Astrocyte of the cerebellum (primary cell): ENCODE results near the gene LTB4R.
"Not testable (repeated sequence)": the region's sequence is repeated elsewhere in the genome, so short reads cannot be mapped to it uniquely, and the experiment has no call there.

ENCODE experiments used
- DNase-seq: peaks from one replicate; pipeline ENCODE4 v3.0.0-alpha.2; 2011; ENCODE audit warnings: low read depth
- H3K4me3 ChIP-seq: 2 replicates; pipeline ENCODE4 v1.5.1; 2011; ENCODE audit warnings: mild to moderate bottlenecking, low read depth, low read length, moderate library complexity
- CTCF ChIP-seq: IDR thresholded peaks from 2 replicates; pipeline ENCODE4 v1.5.1; 2012; ENCODE audit warnings: low read length, low read depth, moderate library complexity, mild to moderate bottlenecking; ENCODE audit errors: missing control alignments
- in situ Hi-C: cut with HindIII; loops from 2 replicates; pipeline ENCODE4 v1.10.0; 2017; ENCODE audit warnings: low sequenced_read_pairs

LTB4R gene

DNA sequence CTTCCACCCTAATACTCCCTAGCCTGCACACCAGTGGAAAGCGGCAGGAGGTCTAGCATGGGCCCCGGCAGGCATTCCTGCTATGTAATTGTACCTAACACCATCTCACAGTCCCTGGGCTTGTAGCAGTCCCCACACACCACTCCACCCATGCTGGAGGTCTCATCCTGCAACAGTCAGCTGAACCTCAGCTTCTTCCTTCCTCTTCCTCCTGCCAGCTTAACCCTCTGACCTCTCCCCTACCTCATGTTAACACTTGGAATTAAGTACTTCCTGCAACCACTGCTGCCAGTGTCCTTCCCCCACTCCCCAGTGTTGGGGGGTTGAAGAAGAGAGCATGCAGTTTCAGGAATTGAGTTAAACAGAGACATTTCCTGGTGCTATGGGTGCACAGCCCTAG lies 16.0 kb downstream of the LTB4R start:
- TF ChIP-seq CTCF: no peak
- in situ Hi-C loops: no loop called here
- no peak for DNase-seq

DNA sequence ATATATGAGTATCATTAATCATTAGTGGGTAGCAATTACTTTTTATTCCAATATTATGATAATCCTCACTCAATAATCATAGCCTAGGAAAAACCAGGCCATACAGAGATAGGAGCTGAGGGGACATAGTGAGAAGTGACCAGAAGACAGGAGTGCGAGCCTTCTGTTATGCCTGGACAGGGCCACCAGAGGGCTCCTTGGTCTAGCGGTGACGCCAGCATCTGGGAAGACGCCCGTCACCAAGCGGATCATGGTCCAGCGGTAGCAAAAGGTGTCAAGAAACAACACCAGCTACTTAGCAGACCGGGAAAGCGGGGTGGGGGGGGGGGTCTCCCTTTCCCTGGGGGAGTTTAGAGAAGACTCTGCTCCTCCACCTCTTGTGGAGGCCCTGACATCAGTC lies 16.6 kb downstream of the LTB4R start:
- peak; percentile 41 for TF ChIP-seq CTCF
- DNase-seq, H3K4me3 ChIP-seq, in situ Hi-C loops: not testable (repeated sequence)

More for the DNA sequence above, 16.0 kb downstream of the LTB4R start:
- no peak overlapping the region for H3K4me3 ChIP-seq

GRCh38 chr14:24329073-24329663 lies 17.9 kb downstream of the LTB4R start:
- TF ChIP-seq CTCF: no peak
- H3K4me3 ChIP-seq: no peak overlapping the region
- no peak for DNase-seq
- in situ Hi-C loops: no loop called here

DNA sequence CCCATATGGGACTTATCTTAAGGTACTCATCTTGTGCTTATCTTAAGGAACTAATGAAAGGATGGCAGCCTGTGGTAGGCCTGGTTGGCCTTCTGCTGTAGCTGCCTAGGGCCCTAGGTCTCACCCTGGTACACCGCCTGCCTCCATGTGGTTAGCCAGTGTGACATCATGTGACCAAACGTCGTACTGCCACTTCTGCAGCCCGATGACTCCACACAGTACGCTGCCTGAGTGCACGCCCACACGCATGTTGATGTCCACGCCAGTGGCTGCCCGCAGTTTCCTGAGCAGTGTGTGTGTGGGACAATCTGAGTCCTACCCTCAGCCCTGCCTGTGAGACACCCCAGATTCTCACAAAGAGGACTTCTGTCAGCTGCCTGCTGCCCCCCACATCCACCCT lies 18.4 kb downstream of the LTB4R start:
- H3K4me3 ChIP-seq: no peak overlapping the region
- no peak for TF ChIP-seq CTCF
- in situ Hi-C loops: no loop called here
- no peak for DNase-seq

DNA sequence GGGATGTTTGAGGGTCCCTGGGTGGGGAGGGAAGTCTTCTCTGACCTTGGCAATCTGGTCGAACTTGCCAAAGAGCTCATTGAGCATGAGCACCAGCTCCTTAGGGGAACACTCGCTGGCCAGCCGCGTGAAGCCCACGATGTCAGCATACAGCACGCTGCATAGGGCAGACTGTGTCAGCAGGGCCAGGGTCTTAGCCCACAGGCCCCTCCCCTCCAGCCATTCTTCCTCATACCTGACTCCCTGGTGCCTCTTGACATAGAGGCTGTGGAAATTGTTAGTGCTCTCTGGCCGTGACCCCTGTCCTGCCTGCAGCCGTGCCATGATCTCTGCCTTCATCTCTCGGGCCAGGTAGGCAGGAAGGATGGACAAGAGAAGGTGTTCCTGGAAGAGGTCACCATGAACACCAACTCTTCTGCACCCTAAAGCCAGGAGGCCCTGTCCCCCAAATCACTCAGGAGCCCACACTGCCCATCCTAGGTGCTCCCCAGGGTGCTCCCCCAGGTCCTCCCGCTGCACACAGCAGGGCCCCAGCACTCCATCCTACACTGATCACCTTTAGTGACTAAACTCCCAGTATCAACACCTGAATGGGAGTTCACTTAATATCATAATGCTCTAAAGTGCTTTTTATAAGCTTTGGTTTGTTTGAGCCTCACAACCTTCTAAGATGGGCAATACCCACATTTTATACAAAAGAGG lies 19.8 kb downstream of the LTB4R start:
- no peak overlapping the region for H3K4me3 ChIP-seq
- no peak for DNase-seq
- in situ Hi-C loops: no loop called here
- no peak for TF ChIP-seq CTCF

- no peak overlapping the region for H3K4me3 ChIP-seq
- DNase-seq: no peak
- TF ChIP-seq CTCF: no peak
- in situ Hi-C loops: no loop called here
Observed at GRCh38 chr14:24331731-24332267, 20.5 kb downstream of the LTB4R start.
